MM.1S (cell line): ENCODE results near the gene PAK4.

ENCODE experiments used
- DNase-seq: peaks from one replicate; pipeline ENCODE4 v3.0.0-alpha.2; 2015
- H2AFZ ChIP-seq: fragments of 300-600 bp; sonication (generic); 2 replicates; pipeline ENCODE4 v1.6.0; 2016; ENCODE audit warnings: antibody characterized with exemption, low read length
- H3F3A ChIP-seq: fragments of 300-600 bp; sonication (generic); 2 replicates; pipeline ENCODE4 v1.6.1; 2016; ENCODE audit warnings: mild to moderate bottlenecking, antibody characterized with exemption, low read length, moderate library complexity, mixed read lengths; ENCODE audit not compliant: insufficient read depth
- H3K27ac ChIP-seq: fragments of 300-600 bp; sonication (generic); 2 replicates; pipeline ENCODE4 v1.5.1; 2016; ENCODE audit warnings: mild to moderate bottlenecking, low read length
- H3K27me3 ChIP-seq: fragments of 300-600 bp; sonication (generic); replicated peaks from 2 replicates; pipeline ENCODE4 v1.6.0; 2016; ENCODE audit warnings: low read length; ENCODE audit not compliant: insufficient read depth
- H3K36me3 ChIP-seq: fragments of 300-600 bp; sonication (generic); replicated peaks from 2 replicates; pipeline ENCODE4 v1.6.1; 2016; ENCODE audit warnings: mild to moderate bottlenecking, low read length, mixed read lengths; ENCODE audit not compliant: insufficient read depth
- H3K4me1 ChIP-seq: fragments of 300-600 bp; sonication (generic); 2 replicates; pipeline ENCODE4 v1.6.1; 2016; ENCODE audit warnings: low read length, mixed read lengths
- H3K4me2 ChIP-seq: fragments of 300-600 bp; sonication (generic); 2 replicates; pipeline ENCODE4 v1.6.0; 2016; ENCODE audit warnings: low read depth, low read length
- H3K4me3 ChIP-seq: fragments of 300-600 bp; sonication (generic); 2 replicates; pipeline ENCODE4 v1.5.1; 2016; ENCODE audit warnings: low read length, mixed read lengths
- H3K79me2 ChIP-seq: fragments of 300-600 bp; sonication (generic); 2 replicates; pipeline ENCODE4 v1.6.1; 2016; ENCODE audit warnings: mixed run types, low read length, mixed read lengths
- H3K9ac ChIP-seq: fragments of 300-600 bp; sonication (generic); 2 replicates; pipeline ENCODE4 v1.6.1; 2016; ENCODE audit warnings: low read length, mixed read lengths
- H3K9me2 ChIP-seq: fragments of 300-600 bp; sonication (generic); replicated peaks from 2 replicates; pipeline ENCODE4 v1.6.1; 2016; ENCODE audit warnings: mild to moderate bottlenecking, low read length, mixed read lengths; ENCODE audit not compliant: insufficient read depth
- H3K9me3 ChIP-seq: fragments of 300-600 bp; sonication (generic); replicated peaks from 2 replicates; pipeline ENCODE4 v1.6.1; 2016; ENCODE audit warnings: mild to moderate bottlenecking, low read length, mixed read lengths; ENCODE audit not compliant: insufficient read depth
- H4K20me1 ChIP-seq: fragments of 300-600 bp; sonication (generic); 2 replicates; pipeline ENCODE4 v1.6.1; 2016; ENCODE audit warnings: mild to moderate bottlenecking, low read length, moderate library complexity, mixed read lengths; ENCODE audit not compliant: insufficient read depth
- CTCF ChIP-seq: fragments of 300-600 bp; sonication (generic); IDR thresholded peaks from 2 replicates; pipeline ENCODE4 v1.5.1; 2016; ENCODE audit warnings: antibody characterized with exemption, low read length, mixed read lengths
- EZH2 ChIP-seq: fragments of 300-600 bp; sonication (generic); optimal IDR thresholded peaks from 2 replicates; pipeline ENCODE3; 2017; ENCODE audit warnings: low read depth, mild to moderate bottlenecking, antibody characterized with exemption, low read length, mixed read lengths
- EZH2phosphoT487 ChIP-seq: fragments of 300-600 bp; sonication (generic); IDR thresholded peaks from 2 replicates; pipeline ENCODE4 v1.6.1; 2018; ENCODE audit warnings: antibody characterized with exemption, low read length

The PAK4 gene

DNA sequence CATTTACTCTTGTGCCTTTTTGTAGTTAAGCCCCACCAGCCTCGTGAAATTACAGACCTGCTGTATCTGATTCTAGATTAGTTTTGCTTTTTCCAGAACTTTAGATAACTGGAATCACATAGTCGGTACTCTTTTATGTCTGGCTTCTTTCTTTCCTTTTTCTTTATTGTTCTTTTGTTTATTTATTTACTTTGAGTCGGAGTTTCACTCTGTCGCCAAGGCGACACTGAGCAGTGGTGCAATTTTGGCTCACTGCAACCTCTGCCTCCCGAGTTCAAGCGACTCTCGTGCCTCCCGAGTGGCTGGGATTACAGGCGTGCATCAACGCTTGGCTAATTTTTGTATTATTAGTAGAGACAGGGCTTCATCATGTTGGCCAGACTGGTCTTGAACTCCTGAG is 65.2 kb downstream of the PAK4 start:
- Histone ChIP-seq H3K9ac (no peak overlapping the region), H3K9me3 (no peaks in the 10 kb centered on the region), H3K36me3 (no peaks in the 10 kb centered on the region), H3F3A (no peaks in the 10 kb centered on the region), H3K27me3 (peaks cover 32% of the 10 kb centered on the region), H3K4me2 (no peak overlapping the region), H3K27ac (no peak overlapping the region), H3K79me2 (no peaks in the 10 kb centered on the region), H3K4me1 (no peaks in the 10 kb centered on the region), H3K9me2 (no peaks in the 10 kb centered on the region), H2AFZ (no peak overlapping the region), H3K4me3 (no peak overlapping the region), H4K20me1 (no peaks in the 10 kb centered on the region)
- no peak for TF ChIP-seq EZH2
- TF ChIP-seq CTCF: no peak
- TF ChIP-seq EZH2phosphoT487: no peak
- DNase-seq: no peak

- no peak overlapping the region for H3K9ac ChIP-seq
- H3K27ac ChIP-seq: no peak overlapping the region
- H3K79me2 ChIP-seq: no peaks in the 10 kb centered on the region
- DNase-seq: no peak
- peaks cover 51% of the 10 kb centered on the region for H3K27me3 ChIP-seq
- H3K4me2 ChIP-seq: no peak overlapping the region
- no peak overlapping the region for H3K4me3 ChIP-seq
- no peaks in the 10 kb centered on the region for H3F3A ChIP-seq
- no peaks in the 10 kb centered on the region for H3K4me1 ChIP-seq
- H4K20me1 ChIP-seq: no peaks in the 10 kb centered on the region
- H3K36me3 ChIP-seq: no peaks in the 10 kb centered on the region
- H3K9me2 ChIP-seq: no peaks in the 10 kb centered on the region
- no peak overlapping the region for H2AFZ ChIP-seq
- TF ChIP-seq EZH2 (no peak), EZH2phosphoT487 (no peak), CTCF (no peak)
- H3K9me3 ChIP-seq: no peaks in the 10 kb centered on the region
Measured at GRCh38 chr19:39192846-39193245, 67.3 kb downstream of the PAK4 start.

GRCh38 chr19:39193803-39194202 is 68.2 kb downstream of the PAK4 start:
- no peak overlapping the region for H3K9ac ChIP-seq
- no peaks in the 10 kb centered on the region for H3F3A ChIP-seq
- no peaks in the 10 kb centered on the region for H3K9me2 ChIP-seq
- no peaks in the 10 kb centered on the region for H4K20me1 ChIP-seq
- H3K4me2 ChIP-seq: no peak overlapping the region
- no peaks in the 10 kb centered on the region for H3K79me2 ChIP-seq
- peaks cover 59% of the 10 kb centered on the region for H3K27me3 ChIP-seq
- no peaks in the 10 kb centered on the region for H3K4me1 ChIP-seq
- no peak for TF ChIP-seq CTCF
- no peak overlapping the region for H3K4me3 ChIP-seq
- H3K36me3 ChIP-seq: no peaks in the 10 kb centered on the region
- DNase-seq: no peak
- H3K9me3 ChIP-seq: no peaks in the 10 kb centered on the region
- no peak overlapping the region for H3K27ac ChIP-seq
- H2AFZ ChIP-seq: no peak overlapping the region
